ENCODE results near the gene GPR55. TPM values are rescaled to one million over a fixed set of nuclear protein-coding genes. Genes with fewer than 3 reads are reported as not detected.
"Not testable (repeated sequence)": the region's sequence is repeated elsewhere in the genome, so short reads cannot be mapped to it uniquely, and the experiment has no call there.

GPR55 gene
- total and polyA plus RNA-seq, 2 donors (not counting 3 experiments of a cell fraction or from before 2014, with no cell fraction given): not detected

GRCh38 chr2:230937362-230937761 lies 12.3 kb upstream of the GPR55 start:
- Histone ChIP-seq H4K20me1 (replicated peaks; ENCODE audit: control insufficient read depth, extremely low read depth, insufficient read depth, low read length) (no peaks in the 10 kb centered on the region), H3K9me1 (replicated peaks; ENCODE audit: control insufficient read depth, extremely low read depth, insufficient read depth, low read length) (no peaks in the 10 kb centered on the region), H3K27ac (ENCODE audit: insufficient read depth, low read depth, low read length) (no peak overlapping the region), H3K4me2 (ENCODE audit: insufficient read depth, low read length) (no peak overlapping the region), H2AFZ (ENCODE audit: low read depth, low read length) (no peak overlapping the region), H3K9ac (replicated peaks; ENCODE audit: extremely low read depth, insufficient read depth, low read length) (no peak overlapping the region), H3K4me1 (ENCODE audit: control insufficient read depth, extremely low read depth, insufficient read depth, low read length) (no peaks in the 10 kb centered on the region), H3K4me3 (replicated peaks in 1 of 3; ENCODE audit: insufficient read depth in 1 of 3, low read depth in 1 of 3, low read length in 3 of 3) (no peak overlapping the region), H3K79me2 (ENCODE audit: control insufficient read depth, insufficient read depth, low read length) (no peaks in the 10 kb centered on the region), H3K27me3 (ENCODE audit: control insufficient read depth in 2 of 2, insufficient read depth in 2 of 2, low read length in 2 of 2) (no peaks in the 10 kb centered on the region), H3K36me3 (ENCODE audit: control insufficient read depth in 2 of 2, extremely low read depth in 1 of 2, insufficient read depth in 2 of 2, low read length in 2 of 2) (no peaks in the 10 kb centered on the region), H3K9me3 (replicated peaks; ENCODE audit: control insufficient read depth, insufficient read depth, low read length) (no peaks in the 10 kb centered on the region)
- FAIRE-seq (no peak), DNase-seq (ENCODE audit: low read depth, low spot score) (no peak)
- no TSS peak for BruUV-seq (replicated peaks)
- intact Hi-C loops (cut with micrococcal nuclease) (no loop called here), dilution Hi-C loops (cut with MboI; ENCODE audit: extremely low pct_ligation_motif_present, low sequenced_read_pairs) (no loop called here)
- POLR2A ChIA-PET: no interaction called here
- CTCF ChIA-PET: interaction anchor here (1.4 to 1.6 kb wide), 2 partner anchors 10 to 29 kb away, joined by 3 to 4 read pairs; no protein-coding TSS in a partner anchor
- TF ChIP-seq GATA2 (IDR thresholded peaks at IDR 0.05; ENCODE audit: insufficient read depth, insufficient read length, low read depth, low read length) (no peak), MYC (IDR thresholded peaks at IDR 0.05; ENCODE audit: low read depth, low read length) (no peak), EZH2 (IDR thresholded peaks at IDR 0.05; ENCODE audit: borderline replicate concordance, low read depth, low read length, severe bottlenecking) (no peak), JUN (IDR thresholded peaks at IDR 0.05; ENCODE audit: borderline replicate concordance, insufficient read depth, insufficient read length, low read depth) (no peak), POLR2A (IDR thresholded peaks at IDR 0.05; ENCODE audit: low read depth, low read length) (no peak)

- BruUV-seq (replicated peaks); H3K9ac ChIP-seq (replicated peaks; ENCODE audit: extremely low read depth, insufficient read depth, low read length); H3K27me3 ChIP-seq (ENCODE audit: control insufficient read depth in 2 of 2, insufficient read depth in 2 of 2, low read length in 2 of 2); POLR2A ChIA-PET; H3K9me1 ChIP-seq (replicated peaks; ENCODE audit: control insufficient read depth, extremely low read depth, insufficient read depth, low read length); H3K27ac ChIP-seq (ENCODE audit: insufficient read depth, low read depth, low read length); DNase-seq (ENCODE audit: low read depth, low spot score); H3K9me3 ChIP-seq (replicated peaks; ENCODE audit: control insufficient read depth, insufficient read depth, low read length); FAIRE-seq; H3K4me3 ChIP-seq (replicated peaks in 1 of 3; ENCODE audit: insufficient read depth in 1 of 3, low read depth in 1 of 3, low read length in 3 of 3); H3K4me2 ChIP-seq (ENCODE audit: insufficient read depth, low read length); H3K4me1 ChIP-seq (ENCODE audit: control insufficient read depth, extremely low read depth, insufficient read depth, low read length); H3K79me2 ChIP-seq (ENCODE audit: control insufficient read depth, insufficient read depth, low read length); CTCF ChIA-PET; H4K20me1 ChIP-seq (replicated peaks; ENCODE audit: control insufficient read depth, extremely low read depth, insufficient read depth, low read length); dilution Hi-C loops (cut with MboI; ENCODE audit: extremely low pct_ligation_motif_present, low sequenced_read_pairs); intact Hi-C loops (cut with micrococcal nuclease); H3K36me3 ChIP-seq (ENCODE audit: control insufficient read depth in 2 of 2, extremely low read depth in 1 of 2, insufficient read depth in 2 of 2, low read length in 2 of 2); H2AFZ ChIP-seq (ENCODE audit: low read depth, low read length): not testable (repeated sequence)
Observed at GRCh38 chr2:230936243-230936642, 11.2 kb upstream of the GPR55 start.

All from endothelial cell of umbilical vein (primary cell).